HEK293 (cell line): ENCODE measurements around the gene CSF1.

ENCODE experiments used
- ATF2 ChIP-seq: fragments of 450-650 bp; formaldehyde crosslinking; IDR thresholded peaks from 2 replicates; pipeline ENCODE4 v1.5.1; 2016; ENCODE audit warnings: missing biosample characterization, missing genetic modification characterization, low read depth
- CTCF ChIP-seq: fragments of 450-650 bp; formaldehyde crosslinking; IDR thresholded peaks from 2 replicates; pipeline ENCODE4 v1.5.1; 2016; ENCODE audit warnings: missing biosample characterization, missing genetic modification characterization
- FEZF1 ChIP-seq: fragments of 450-650 bp; formaldehyde crosslinking; IDR thresholded peaks from 2 replicates; pipeline ENCODE4 v1.5.1; 2016; ENCODE audit warnings: missing biosample characterization, missing genetic modification characterization
- KLF10 ChIP-seq: fragments of 450-650 bp; IDR thresholded peaks from 2 replicates; pipeline ENCODE4 v1.5.1; 2018; ENCODE audit warnings: missing biosample characterization, mild to moderate bottlenecking, missing genetic modification characterization
- RBAK ChIP-seq: fragments of 450-650 bp; formaldehyde crosslinking; IDR thresholded peaks from 2 replicates; pipeline ENCODE4 v1.5.1; 2016; ENCODE audit warnings: missing biosample characterization, missing genetic modification characterization
- SCRT1 ChIP-seq: fragments of 450-650 bp; formaldehyde crosslinking; IDR thresholded peaks from 2 replicates; pipeline ENCODE4 v1.5.1; 2016; ENCODE audit warnings: missing biosample characterization, missing genetic modification characterization, borderline replicate concordance
- ZNF121 ChIP-seq: fragments of 450-650 bp; formaldehyde crosslinking; IDR thresholded peaks from 2 replicates; pipeline ENCODE4 v1.5.1; 2016; ENCODE audit warnings: missing biosample characterization, missing genetic modification characterization
- ZNF138 ChIP-seq: fragments of 450-650 bp; formaldehyde crosslinking; IDR thresholded peaks from 2 replicates; pipeline ENCODE4 v1.5.1; 2016; ENCODE audit warnings: missing biosample characterization, missing genetic modification characterization, borderline replicate concordance
- ZNF155 ChIP-seq: fragments of 450-650 bp; formaldehyde crosslinking; IDR thresholded peaks from 2 replicates; pipeline ENCODE4 v1.5.1; 2016; ENCODE audit warnings: missing biosample characterization, missing genetic modification characterization
- ZNF596 ChIP-seq: fragments of 450-650 bp; IDR thresholded peaks from 2 replicates; pipeline ENCODE4 v1.5.0; 2018; ENCODE audit warnings: missing biosample characterization, mild to moderate bottlenecking, missing genetic modification characterization, moderate library complexity
- ZNF639 ChIP-seq: fragments of 450-650 bp; formaldehyde crosslinking; IDR thresholded peaks from 2 replicates; pipeline ENCODE4 v1.5.1; 2016; ENCODE audit warnings: missing biosample characterization, missing genetic modification characterization
- ZNF785 ChIP-seq: fragments of 450-650 bp; formaldehyde crosslinking; IDR thresholded peaks from 2 replicates; pipeline ENCODE4 v1.5.1; 2016; ENCODE audit warnings: missing biosample characterization, missing genetic modification characterization
- ZSCAN4 ChIP-seq: fragments of 450-650 bp; formaldehyde crosslinking; IDR thresholded peaks from 2 replicates; pipeline ENCODE4 v1.5.1; 2017; ENCODE audit warnings: missing biosample characterization, missing genetic modification characterization

- no peak for TF ChIP-seq CTCF (tag by site-specific recombination)
- TF ChIP-seq ZNF138 (tag by site-specific recombination), result no peak
- no peak for TF ChIP-seq ZNF121 (tag by site-specific recombination)
- TF ChIP-seq SCRT1, result no peak
- TF ChIP-seq ZNF639 (tag by site-specific recombination), result no peak
- no peak for TF ChIP-seq KLF10
- no peak for TF ChIP-seq ZNF785 (tag by site-specific recombination)
- TF ChIP-seq ZNF155, result no peak
- no peak for TF ChIP-seq ZNF596 (tag by site-specific recombination)
- TF ChIP-seq RBAK (tag by site-specific recombination), result no peak
- TF ChIP-seq ATF2 (tag by site-specific recombination), result no peak
- no peak for TF ChIP-seq FEZF1 (tag by site-specific recombination)
- no peak for TF ChIP-seq ZSCAN4
Measured at GRCh38 chr1:109881906-109882287, 28.8 kb upstream of the CSF1 start.
